Endometrium (tissue), 2 donors: ENCODE data around the gene SNX14.

ENCODE experiments used
- FAIRE-seq: peaks from 2 replicates; lab custom pipeline; 2012; peaks lifted over from hg19 to GRCh38; lab: Jason Lieb, UNC
- donor health status: control.
- donor health status: control.

Gene SNX14

DNA sequence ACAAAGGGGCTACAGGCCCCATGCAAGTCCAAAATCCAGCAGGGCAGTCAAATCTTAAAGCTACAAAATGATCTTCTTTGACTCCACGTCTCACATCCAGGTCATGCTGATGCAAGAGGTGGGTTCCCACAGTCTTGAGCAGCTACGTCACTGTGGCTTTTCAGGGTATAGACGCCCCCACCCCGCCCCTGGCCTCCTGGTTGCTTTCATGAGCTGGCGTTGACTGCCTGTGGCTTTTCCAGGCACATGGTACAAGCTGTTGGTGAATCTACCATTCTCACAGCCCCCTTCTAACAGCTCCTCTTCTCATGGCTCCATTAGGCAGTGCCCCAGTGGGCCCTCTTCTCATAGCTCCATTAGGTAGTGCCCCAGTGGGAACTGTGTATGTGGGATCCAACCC lies 96.8 kb downstream of the SNX14 start:
- no peak for FAIRE-seq

GRCh38 chr6:85496009-85496579 lies 97.6 kb downstream of the SNX14 start:
- no peak for FAIRE-seq

GRCh38 chr6:85494547-85495536 lies 98.8 kb downstream of the SNX14 start:
- FAIRE-seq: no peak

DNA sequence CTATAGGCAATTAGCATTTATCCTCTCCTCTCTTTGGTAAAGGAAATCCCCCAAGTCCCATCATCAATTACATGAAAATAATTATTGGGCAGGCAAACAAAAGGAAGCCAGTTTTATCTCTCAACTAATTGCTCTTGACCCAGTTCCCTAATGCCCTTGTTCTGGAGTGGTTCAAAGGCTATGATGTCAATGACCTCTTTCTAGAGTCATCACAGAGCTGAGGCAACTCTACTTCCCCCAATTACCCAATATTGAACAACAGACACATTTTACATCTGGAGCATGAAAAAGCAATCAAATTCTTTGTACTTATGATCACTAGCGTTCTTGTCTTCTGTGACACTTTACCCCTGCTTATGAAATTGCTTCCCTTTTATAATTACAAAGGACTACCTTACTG lies 100.3 kb downstream of the SNX14 start:
- no peak for FAIRE-seq

- no peak for FAIRE-seq
Observed at GRCh38 chr6:85490516-85491248, 103.0 kb downstream of the SNX14 start.

DNA sequence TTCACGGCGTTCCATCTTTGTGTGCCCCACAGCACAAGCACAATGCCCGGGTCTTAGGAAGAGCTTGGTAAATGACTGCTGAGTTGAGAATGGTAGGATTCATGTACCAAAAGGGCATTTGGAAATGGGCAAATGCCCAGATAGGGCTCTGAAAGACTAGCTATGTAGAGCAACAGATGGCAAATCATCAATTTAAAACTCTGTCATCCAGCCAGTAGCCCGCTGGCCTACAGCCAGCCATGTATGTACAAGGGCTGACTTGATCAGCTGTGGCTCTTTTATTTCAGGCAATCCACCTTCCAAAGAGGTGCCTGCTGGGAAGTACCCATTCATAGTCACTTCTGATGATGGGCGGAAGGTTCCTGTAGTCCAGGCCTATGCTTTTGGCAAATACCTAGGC lies 108.7 kb downstream of the SNX14 start:
- no peak for FAIRE-seq

- no peak for FAIRE-seq
Observed at GRCh38 chr6:85483846-85484245, 109.8 kb downstream of the SNX14 start.

DNA sequence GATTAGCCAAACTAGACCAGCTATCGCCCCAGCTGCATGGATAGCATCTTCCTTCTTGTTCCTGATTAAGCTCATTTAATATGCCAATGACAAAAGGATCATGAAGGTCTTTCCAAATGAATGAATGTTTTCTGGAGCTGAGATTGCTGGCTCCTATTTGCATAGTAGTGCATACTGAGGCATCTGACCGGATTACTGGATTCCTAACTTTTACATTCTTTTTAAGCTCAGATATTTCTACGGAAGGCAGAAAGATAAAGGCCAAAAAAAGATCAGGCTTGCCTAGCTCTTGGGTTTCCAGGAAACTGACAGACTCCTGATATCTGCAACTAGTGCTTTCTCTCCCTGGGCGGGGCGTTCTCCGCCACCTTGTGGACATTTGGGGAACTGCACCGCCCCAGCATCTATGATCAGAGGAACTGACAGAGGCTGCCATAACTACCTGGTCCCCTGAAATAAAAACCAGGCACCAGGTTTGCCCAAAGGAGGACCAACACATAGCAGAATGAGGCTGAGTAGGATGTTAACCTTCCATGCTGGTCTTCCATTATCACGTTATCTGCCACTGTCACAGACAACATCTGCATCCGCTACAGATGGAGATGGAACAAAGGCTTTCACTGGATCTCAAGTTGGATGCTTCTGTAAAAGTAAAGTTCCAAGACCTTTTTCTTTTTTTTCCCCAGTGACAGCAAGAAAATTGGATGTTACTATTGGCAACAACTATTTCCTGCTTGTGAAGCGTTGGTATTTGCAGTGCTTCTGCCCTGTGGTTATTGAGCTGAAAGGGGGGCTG lies 110.6 kb downstream of the SNX14 start:
- FAIRE-seq: no peak

- no peak for FAIRE-seq
Observed at GRCh38 chr6:85482206-85482904, 111.3 kb downstream of the SNX14 start.

DNA sequence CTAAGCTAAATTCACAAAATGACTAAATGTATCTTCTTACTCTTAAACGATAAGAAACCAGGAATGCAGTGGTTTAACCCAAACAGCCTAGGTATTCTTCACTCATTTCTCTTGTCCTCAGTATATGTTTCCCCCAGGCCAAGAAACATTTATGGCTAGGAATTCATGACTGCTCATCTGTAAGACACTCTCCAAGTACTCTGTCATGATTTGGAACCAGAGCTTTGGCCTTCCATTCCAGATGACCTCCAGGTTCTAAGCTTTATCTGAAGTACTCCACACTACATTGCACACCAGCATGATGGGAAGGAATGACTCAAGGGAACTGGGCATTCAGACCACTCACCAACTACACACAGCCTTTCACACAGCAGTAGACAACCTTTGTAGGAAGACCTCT lies 114.5 kb downstream of the SNX14 start:
- FAIRE-seq: no peak

DNA sequence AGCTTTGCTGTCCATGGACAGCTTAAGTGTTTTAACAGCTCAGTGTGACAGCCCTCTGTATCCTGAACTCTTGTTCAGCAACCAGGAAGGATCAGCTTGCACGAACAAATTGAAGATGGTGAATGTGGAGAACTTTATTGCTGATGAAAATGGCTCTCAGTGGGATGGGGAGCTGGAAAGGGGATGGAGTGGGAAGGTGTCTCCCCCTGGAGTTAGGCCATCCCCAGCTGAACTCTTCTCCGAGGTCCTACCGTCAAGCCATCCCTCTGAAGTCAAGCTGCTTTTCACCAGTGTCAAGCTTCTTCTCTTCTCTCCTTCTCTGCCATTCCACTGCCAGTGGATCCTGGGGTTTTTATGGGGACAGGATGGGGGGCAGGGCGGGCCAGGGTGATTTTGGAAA lies 117.1 kb downstream of the SNX14 start:
- FAIRE-seq: no peak

GRCh38 chr6:85473748-85474147 lies 119.9 kb downstream of the SNX14 start:
- FAIRE-seq: no peak

- FAIRE-seq: no peak
Observed at GRCh38 chr6:85472744-85473143, 120.9 kb downstream of the SNX14 start.

DNA sequence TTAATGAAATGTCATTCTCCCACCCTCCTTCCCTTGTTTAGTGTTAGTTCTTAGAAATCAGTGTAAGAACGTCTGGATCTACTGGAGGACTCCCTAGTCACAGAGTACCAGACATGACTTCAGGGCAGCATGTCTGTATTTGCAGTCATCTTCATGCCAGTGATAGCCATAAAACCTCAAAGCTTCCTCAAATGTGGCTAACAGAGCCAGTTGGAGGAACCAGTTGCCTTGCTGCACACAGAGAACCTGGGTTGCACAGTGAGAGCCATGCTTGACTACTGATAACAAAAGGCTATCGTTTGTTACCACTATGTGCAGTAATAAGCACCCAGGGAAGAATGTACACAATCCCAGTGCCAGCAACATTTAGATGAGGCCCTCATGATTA lies 123.6 kb downstream of the SNX14 start:
- no peak for FAIRE-seq

- FAIRE-seq: no peak
Observed at GRCh38 chr6:85469276-85470022, 124.2 kb downstream of the SNX14 start.

DNA sequence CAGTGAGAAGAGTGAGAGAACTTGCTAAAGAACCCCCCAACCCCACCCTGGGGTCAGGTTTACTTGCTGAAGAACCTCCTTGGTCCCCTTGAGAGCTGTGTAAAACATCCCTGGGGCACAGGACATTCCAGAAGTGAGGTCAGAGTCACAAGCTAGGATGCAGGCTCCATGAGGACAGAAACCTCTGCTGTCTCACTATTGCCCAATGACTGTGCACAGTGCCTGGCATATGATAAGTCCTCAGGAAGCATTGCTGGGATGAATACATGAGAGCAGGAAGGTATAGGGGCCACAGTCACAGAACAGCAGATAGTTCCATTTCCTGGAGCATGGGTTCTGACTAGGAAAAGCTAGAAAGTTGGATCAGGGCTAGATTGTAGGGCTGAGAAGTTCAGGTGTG lies 125.3 kb downstream of the SNX14 start:
- FAIRE-seq: no peak

DNA sequence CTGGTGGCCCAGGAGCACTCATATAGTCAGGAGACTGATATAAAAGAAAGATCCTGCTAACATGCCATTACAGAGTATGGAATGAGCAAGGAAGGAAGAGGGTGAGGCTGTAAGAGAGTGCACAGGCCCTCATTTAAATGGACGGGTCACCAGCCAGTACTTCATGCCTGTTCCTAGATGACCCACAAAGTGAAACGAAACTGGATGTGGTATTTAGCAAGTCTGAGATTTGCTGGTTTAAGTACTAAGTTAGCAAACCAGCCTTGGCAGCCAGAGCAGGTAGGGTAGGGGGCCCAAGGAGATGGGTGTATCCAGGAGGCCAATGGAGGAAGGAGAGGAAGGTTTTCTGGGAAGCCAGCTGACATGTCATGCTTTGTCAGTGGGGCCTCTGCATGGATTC lies 127.9 kb downstream of the SNX14 start:
- FAIRE-seq: no peak

- FAIRE-seq: no peak
Observed at GRCh38 chr6:85464722-85465150, 128.9 kb downstream of the SNX14 start.

GRCh38 chr6:85464260-85464644 lies 129.4 kb downstream of the SNX14 start:
- FAIRE-seq: no peak

DNA sequence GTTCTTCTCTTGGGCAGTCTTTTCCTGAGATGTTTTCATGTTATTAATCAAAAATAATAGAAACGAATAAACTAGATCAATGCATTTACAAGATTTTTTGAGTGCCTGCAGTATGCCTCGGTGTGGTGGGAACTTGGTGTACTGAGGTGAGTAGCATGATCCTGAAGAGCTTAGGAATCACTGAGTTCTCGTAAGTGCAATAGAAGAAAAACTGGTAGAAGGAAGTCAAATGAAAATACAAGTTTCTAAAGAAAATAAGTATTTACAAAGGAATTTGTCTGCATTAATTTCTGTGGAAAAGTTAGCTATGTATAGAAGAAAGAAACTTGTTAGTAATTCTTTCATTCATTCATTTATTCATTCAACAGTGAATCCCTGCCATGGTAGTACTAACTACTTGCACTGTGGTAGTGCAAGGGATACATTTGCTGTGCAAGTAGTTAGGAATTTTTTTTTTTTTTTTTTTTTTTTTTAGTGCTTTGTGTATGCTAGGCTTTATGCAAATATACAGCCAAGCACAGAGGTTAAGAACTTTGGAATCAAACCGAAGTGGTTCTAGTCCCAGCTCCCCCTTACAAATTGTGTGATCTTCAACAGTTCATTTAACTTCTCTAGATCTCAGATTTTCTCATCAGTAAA lies 129.9 kb downstream of the SNX14 start:
- FAIRE-seq: no peak
